WTC11 (cell line): Measurements from ENCODE around the gene TRAPPC10. TPM values are rescaled to one million over a fixed set of nuclear protein-coding genes. Genes with fewer than 3 reads are reported as not detected.

Source experiments
- ATAC-seq: fragments of 200-7000 bp; cut with Tn5 transposase; 2 replicates; pipeline ENCODE4 v1.10.0; 2021; ENCODE audit warnings: mild to moderate bottlenecking, moderate library complexity
- CTCF ChIA-PET: fragments of 300-600 bp; sonication (Branson Sonifier 250); formaldehyde crosslinking; loops from one replicate; lab custom pipeline; 2021; ENCODE audit warnings: antibody characterized with exemption; lab: Charles Lee
- POLR2A ChIA-PET: fragments of 350-600 bp; sonication (Branson Sonifier 250); formaldehyde crosslinking; loops from one replicate; lab custom pipeline; 2021; ENCODE audit warnings: antibody characterized with exemption; lab: Charles Lee
- DNase-seq: peaks from one replicate; pipeline ENCODE4 v3.0.0; 2021; ENCODE audit warnings: low spot score
- H3K27ac Mint-ChIP-seq: 2 replicates; pipeline ENCODE4 v1.8.0; 2021; ENCODE audit warnings: mixed read lengths
- H3K27me3 Mint-ChIP-seq: 2 replicates; pipeline ENCODE4 v1.8.0; 2021; ENCODE audit warnings: low read depth, mild to moderate bottlenecking, moderate library complexity, mixed read lengths
- H3K36me3 Mint-ChIP-seq: 2 replicates; pipeline ENCODE4 v1.8.0; 2021; ENCODE audit warnings: mixed read lengths
- H3K4me1 Mint-ChIP-seq: 2 replicates; pipeline ENCODE4 v1.8.0; 2022; ENCODE audit warnings: mixed read lengths
- H3K4me3 Mint-ChIP-seq: 2 replicates; pipeline ENCODE4 v1.8.0; 2021; ENCODE audit warnings: mild to moderate bottlenecking, moderate library complexity, mixed read lengths
- H3K9me3 Mint-ChIP-seq: 2 replicates; pipeline ENCODE4 v1.8.0; 2021; ENCODE audit warnings: mixed read lengths
- ARID4B ChIP-seq: sonication (generic); formaldehyde crosslinking; IDR thresholded peaks from 2 replicates; pipeline ENCODE4 v1.8.0; 2023; ENCODE audit warnings: missing genetic modification reagents, mild to moderate bottlenecking, borderline replicate concordance
- E2F1 ChIP-seq: sonication (generic); formaldehyde crosslinking; IDR thresholded peaks from 2 replicates; pipeline ENCODE4 v1.8.0; 2022; ENCODE audit warnings: mild to moderate bottlenecking, missing genetic modification reagents
- E2F4 ChIP-seq: sonication (generic); formaldehyde crosslinking; IDR thresholded peaks from 2 replicates; pipeline ENCODE4 v1.8.1; 2022; ENCODE audit warnings: low read depth, mild to moderate bottlenecking, moderate library complexity, missing genetic modification reagents, borderline replicate concordance
- GTF2I ChIP-seq: fragments of 250-450 bp; sonication (Bioruptor Pico); conservative IDR thresholded peaks from 2 replicates; pipeline ENCODE4 v1.4.0; 2021; ENCODE audit warnings: mild to moderate bottlenecking
- HMGA2 ChIP-seq: fragments of 250-450 bp; sonication (Bioruptor Pico); IDR thresholded peaks from 2 replicates; pipeline ENCODE4 v1.4.0; 2021; ENCODE audit warnings: mild to moderate bottlenecking, moderate library complexity
- IRF2 ChIP-seq: sonication (generic); formaldehyde crosslinking; IDR thresholded peaks from 2 replicates; pipeline ENCODE4 v1.8.0; 2022; ENCODE audit warnings: low read depth, missing genetic modification reagents, borderline replicate concordance
- NR1H2 ChIP-seq: sonication (generic); formaldehyde crosslinking; IDR thresholded peaks from 2 replicates; pipeline ENCODE4 v1.9.0; 2021; ENCODE audit warnings: mild to moderate bottlenecking, moderate library complexity, missing genetic modification reagents
- PREB ChIP-seq: sonication (generic); formaldehyde crosslinking; IDR thresholded peaks from 2 replicates; pipeline ENCODE4 v1.8.1; 2022; ENCODE audit warnings: mild to moderate bottlenecking, missing genetic modification reagents, moderate library complexity, borderline replicate concordance
- RELA ChIP-seq: sonication (generic); formaldehyde crosslinking; IDR thresholded peaks from 2 replicates; pipeline ENCODE4 v1.8.1; 2022; ENCODE audit warnings: missing genetic modification reagents, mild to moderate bottlenecking, borderline replicate concordance
- TP53 ChIP-seq: sonication (generic); formaldehyde crosslinking; IDR thresholded peaks from 2 replicates; pipeline ENCODE4 v1.8.1; 2023; ENCODE audit warnings: mild to moderate bottlenecking, missing genetic modification reagents
- ZBTB21 ChIP-seq: sonication (generic); formaldehyde crosslinking; IDR thresholded peaks from 2 replicates; pipeline ENCODE4 v1.8.1; 2023; ENCODE audit warnings: mild to moderate bottlenecking, missing genetic modification reagents, borderline replicate concordance
- ZNF232 ChIP-seq: sonication (generic); formaldehyde crosslinking; IDR thresholded peaks from 2 replicates; pipeline ENCODE4 v1.8.0; 2022; ENCODE audit warnings: mild to moderate bottlenecking, missing genetic modification reagents
- ZNF263 ChIP-seq: sonication (generic); formaldehyde crosslinking; IDR thresholded peaks from 2 replicates; pipeline ENCODE4 v1.8.1; 2022; ENCODE audit warnings: low read depth, mild to moderate bottlenecking, moderate library complexity, missing genetic modification reagents
- ZNF317 ChIP-seq: sonication (generic); formaldehyde crosslinking; IDR thresholded peaks from 2 replicates; pipeline ENCODE4 v1.8.1; 2023; ENCODE audit warnings: low read depth, mild to moderate bottlenecking, moderate library complexity, missing genetic modification reagents, borderline replicate concordance
- ZNF416 ChIP-seq: fragments of 250-450 bp; sonication (Bioruptor Pico); IDR thresholded peaks from 2 replicates; pipeline ENCODE4 v1.9.0; 2021; ENCODE audit warnings: mild to moderate bottlenecking, inconsistent platforms
- ZNF425 ChIP-seq: fragments of 250-450 bp; sonication (Bioruptor Pico); conservative IDR thresholded peaks from 2 replicates; pipeline ENCODE4 v1.9.0; 2021; ENCODE audit warnings: mild to moderate bottlenecking
- ZNF532 ChIP-seq: fragments of 250-450 bp; sonication (Bioruptor Pico); IDR thresholded peaks from 2 replicates; pipeline ENCODE4 v1.9.0; 2021; ENCODE audit warnings: mild to moderate bottlenecking, borderline replicate concordance
- total RNA-seq: library from RNA; stranded (reverse); gene quantifications from 3 replicates; pipeline ENCODE4 v1.2.3, GENCODE V29; 2021

TRAPPC10 gene
- total RNA-seq, 1 experiment from 2014 or later = 34.5 TPM

GRCh38 chr21:43983390-43983789 lies 28.7 kb upstream of the TRAPPC10 start:
- H3K36me3 Mint-ChIP-seq = no peaks in the 10 kb centered on the region
- peaks cover 22% of the 10 kb centered on the region for H3K4me1 Mint-ChIP-seq
- H3K4me3 Mint-ChIP-seq = no peak overlapping the region
- no peak overlapping the region for H3K27ac Mint-ChIP-seq
- H3K27me3 Mint-ChIP-seq = no peaks in the 10 kb centered on the region; the same call in 1 of the 2 replicates
- no peak for TF ChIP-seq ZNF317 (CRISPR knock-in tag)
- TF ChIP-seq ZBTB21 (CRISPR knock-in tag) = no peak
- TF ChIP-seq HMGA2 (CRISPR knock-in tag) = no peak
- TF ChIP-seq E2F1 (CRISPR knock-in tag) = no peak
- no peak for TF ChIP-seq ZNF232 (CRISPR knock-in tag)
- no peak for TF ChIP-seq ARID4B (CRISPR knock-in tag)
- TF ChIP-seq ZNF263 (CRISPR knock-in tag) = no peak
- TF ChIP-seq IRF2 = no peak
- no peak for TF ChIP-seq TP53
- no peak for TF ChIP-seq GTF2I (CRISPR knock-in tag)
- TF ChIP-seq ZNF416 (CRISPR knock-in tag) = no peak
- no peak for TF ChIP-seq E2F4 (CRISPR knock-in tag)
- no peak for TF ChIP-seq PREB (CRISPR knock-in tag)
- TF ChIP-seq ZNF532 (CRISPR knock-in tag) = no peak
- no peak for TF ChIP-seq NR1H2
- no peak for TF ChIP-seq ZNF425 (CRISPR knock-in tag)
- TF ChIP-seq RELA (CRISPR knock-in tag) = no peak
- CTCF ChIA-PET = no interaction called here
- POLR2A ChIA-PET = interaction anchor here (1.0 kb wide), 1 partner anchor 29 kb away, joined by 3 read pairs; the partner anchor contains the start of gene TRAPPC10
- no peak for DNase-seq
- ATAC-seq = no peak
- no peaks in the 10 kb centered on the region for H3K9me3 Mint-ChIP-seq
